EL (cell line): ENCODE measurements around the gene FMNL2.

Experiments
- DNase-seq: peaks from one replicate; pipeline ENCODE4 v3.0.0-alpha.2; 2016

Gene FMNL2

GRCh38 chr2:152674334-152674733 lies 339.4 kb downstream of the FMNL2 start:
- no peak for DNase-seq

- no peak for DNase-seq
Observed at GRCh38 chr2:152676461-152676860, 341.5 kb downstream of the FMNL2 start.

- no peak for DNase-seq
Observed at GRCh38 chr2:152678808-152679207, 343.8 kb downstream of the FMNL2 start.

- DNase-seq: no peak
Observed at GRCh38 chr2:152682663-152683062, 347.7 kb downstream of the FMNL2 start.

GRCh38 chr2:152683400-152683799 lies 348.4 kb downstream of the FMNL2 start:
- no peak for DNase-seq

GRCh38 chr2:152686321-152686720 lies 351.3 kb downstream of the FMNL2 start:
- no peak for DNase-seq

GRCh38 chr2:152693033-152693432 lies 358.1 kb downstream of the FMNL2 start:
- DNase-seq: no peak

- DNase-seq: peak; percentile 90
Observed at GRCh38 chr2:152694161-152694661, 359.2 kb downstream of the FMNL2 start.

- DNase-seq: no peak
Observed at GRCh38 chr2:152695763-152696162, 360.8 kb downstream of the FMNL2 start.

- DNase-seq: no peak
Observed at GRCh38 chr2:152696476-152696875, 361.5 kb downstream of the FMNL2 start.
